ENCODE data around the gene ZNF438.

DNA sequence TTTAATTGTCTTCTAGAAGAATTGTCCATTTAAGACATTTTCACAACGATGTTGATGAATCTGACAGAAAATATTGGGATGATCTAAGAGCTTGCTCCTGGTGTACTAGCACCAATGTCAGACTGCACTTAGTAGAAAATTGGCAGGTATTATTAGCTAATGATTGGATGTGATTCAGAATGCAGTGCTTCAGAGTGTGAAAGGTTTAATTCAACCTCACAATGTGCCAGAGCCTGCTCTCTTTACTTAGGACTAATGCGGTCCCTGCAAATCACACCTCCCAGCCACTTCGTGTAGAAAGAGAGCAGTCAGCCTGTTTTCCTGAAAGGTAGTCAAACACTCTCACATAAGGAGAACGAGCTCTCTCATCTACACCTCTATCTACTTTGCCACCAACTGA, 197.5 kb downstream of the ZNF438 start:
- TF ChIP-seq CTCF (IDR thresholded peaks at IDR 0.05) (no peak), EP300 (IDR thresholded peaks at IDR 0.05) (no peak), POLR2A (IDR thresholded peaks at IDR 0.05) (no peak)
